K562 (cell line): ENCODE measurements around the gene ELF5. TPM values are rescaled to one million over a fixed set of nuclear protein-coding genes. Genes with fewer than 3 reads are reported as not detected.

Experiments used
- ATAC-seq: fragments of 200-7000 bp; cut with Tn5 transposase; 3 replicates; pipeline ENCODE4 v1.9.1; 2020; ENCODE audit warnings: moderate library complexity
- BruUV-seq: library from RNA; stranded (reverse); fragments of 400-500 nt; replicated peaks from 2 replicates; lab custom pipeline; 2021; lab: Mats Ljungman, UMichigan
- CTCF ChIA-PET: fragments of 300-600 bp; formaldehyde crosslinking; extraction: SDS; loops from one replicate; lab custom pipeline; 2021; ENCODE audit warnings: low intra/inter-chr PET ratio; lab: Yijun Ruan, JAX
- POLR2A ChIA-PET: fragments of 300-600, 350-650 bp; sonication (Branson Sonifier 250); formaldehyde crosslinking; extraction: SDS; loops from one replicate; lab custom pipeline; 2021; ENCODE audit warnings: antibody characterized with exemption, inconsistent platforms; lab: Yijun Ruan, JAX
- DNase-seq, 4 experiments: peaks; one replicate each; pipeline versions ENCODE4 v3.0.0 to v3.0.0-alpha.2; 2011 to 2018; ENCODE audit warnings: low spot score in 3 of 4, mixed read lengths in 3 of 4; ENCODE audit errors: extremely low read depth in 1 of 4
- FAIRE-seq: peaks from 2 replicates; lab custom pipeline; 2011; peaks lifted over from hg19 to GRCh38; lab: Jason Lieb, UNC
- H2AFZ ChIP-seq: 2 replicates; pipeline ENCODE4 v1.6.0; 2011; ENCODE audit warnings: low read depth, low read length, control low read depth, inconsistent platforms
- H3K27ac ChIP-seq: fragments of 200-600 bp; 3 replicates; pipeline ENCODE4 v1.8.0; 2011; ENCODE audit warnings: low read depth, mild to moderate bottlenecking, control low read depth, inconsistent platforms, low read length, moderate library complexity, mixed read lengths; ENCODE audit errors: extremely low read depth
- H3K27me3 ChIP-seq, 2 experiments: fragments of 300-600 bp in 1 of 2; 2 replicates in 1 of 2; 3 replicates in 1 of 2; pipeline versions ENCODE4 v1.6.0 to v1.8.0; 2011; ENCODE audit warnings: inconsistent platforms in 2 of 2, low read length in 2 of 2, mild to moderate bottlenecking in 1 of 2, mixed read lengths in 1 of 2, moderate library complexity in 1 of 2; ENCODE audit not compliant: control insufficient read depth in 2 of 2, insufficient read depth in 2 of 2
- H3K36me3 ChIP-seq: fragments of 300-600 bp; 3 replicates; pipeline ENCODE4 v1.8.0; 2011; ENCODE audit warnings: mild to moderate bottlenecking, low read length, inconsistent platforms; ENCODE audit not compliant: control insufficient read depth, insufficient read depth
- H3K4me1 ChIP-seq, 2 experiments: fragments of 200-600 bp in 1 of 2; replicated peaks in 1 of 2; 2 replicates in 1 of 2; 3 replicates in 1 of 2; pipeline versions ENCODE4 v1.5.1 to v1.8.0; 2011; ENCODE audit warnings: inconsistent platforms in 2 of 2, low read length in 2 of 2, mild to moderate bottlenecking in 1 of 2, mixed read lengths in 1 of 2, moderate library complexity in 1 of 2; ENCODE audit not compliant: control insufficient read depth in 2 of 2, insufficient read depth in 2 of 2
- H3K4me2 ChIP-seq: 2 replicates; pipeline ENCODE4 v1.6.1; 2011; ENCODE audit warnings: low read length, control low read depth, inconsistent platforms, mixed read lengths; ENCODE audit not compliant: insufficient read depth
- H3K4me3 ChIP-seq: fragments of 200-600 bp; sonication (generic), shearing (Covaris generic); 2 replicates; pipeline ENCODE4 v1.5.1; 2016; ENCODE audit warnings: control low read depth, inconsistent platforms
- H3K79me2 ChIP-seq: fragments of 200-600 bp; 3 replicates; pipeline ENCODE4 v1.8.0; 2011; ENCODE audit warnings: low read length, inconsistent platforms; ENCODE audit not compliant: control insufficient read depth, insufficient read depth
- H3K9ac ChIP-seq, 2 experiments: 2 replicates each; pipeline versions ENCODE4 v1.6.0 to v1.6.1; 2011; ENCODE audit warnings: low read depth in 2 of 2, low read length in 2 of 2, control low read depth in 1 of 2, inconsistent platforms in 1 of 2, mild to moderate bottlenecking in 1 of 2, mixed read lengths in 1 of 2; ENCODE audit not compliant: insufficient read depth in 1 of 2
- H3K9me1 ChIP-seq: one replicate; pipeline ENCODE4 v1.6.0; 2011; ENCODE audit warnings: inconsistent platforms, mild to moderate bottlenecking, low read length, moderate library complexity; ENCODE audit not compliant: control insufficient read depth, insufficient read depth
- H3K9me3 ChIP-seq: replicated peaks from 2 replicates; pipeline ENCODE4 v1.5.1; 2011; ENCODE audit warnings: low read depth, low read length, inconsistent platforms; ENCODE audit not compliant: control insufficient read depth, insufficient read depth
- H4K20me1 ChIP-seq: replicated peaks from 2 replicates; pipeline ENCODE4 v1.6.1; 2011; ENCODE audit warnings: low read length, inconsistent platforms, mixed read lengths; ENCODE audit not compliant: control insufficient read depth, insufficient read depth
- CC2D1A ChIP-seq: fragments of 450-650 bp; IDR thresholded peaks from 2 replicates; pipeline ENCODE4 v1.6.1; 2017; ENCODE audit warnings: mild to moderate bottlenecking
- ESRRA ChIP-seq: fragments of 450-650 bp; IDR thresholded peaks from 2 replicates; pipeline ENCODE4 v1.6.1; 2014; ENCODE audit warnings: low read depth, mild to moderate bottlenecking, moderate library complexity, borderline replicate concordance
- FOS ChIP-seq: IDR thresholded peaks from 3 replicates; pipeline ENCODE4 v1.6.1; 2011; ENCODE audit not compliant: insufficient read length; ENCODE audit errors: extremely low read depth
- IRF1 ChIP-seq: sonication (generic); formaldehyde crosslinking; IDR thresholded peaks from 2 replicates; pipeline ENCODE4 v1.8.0; 2022; ENCODE audit warnings: missing genetic modification reagents, mild to moderate bottlenecking, borderline replicate concordance
- KAT8 ChIP-seq: fragments of 450-650 bp; IDR thresholded peaks from 2 replicates; pipeline ENCODE4 v1.6.1; 2016; ENCODE audit warnings: low read depth, mild to moderate bottlenecking
- KHSRP ChIP-seq: fragments of 450-650 bp; IDR thresholded peaks from 2 replicates; pipeline ENCODE4 v1.6.1; 2017
- POLR2A ChIP-seq: fragments of 450-650 bp; conservative IDR thresholded peaks from 2 replicates; pipeline ENCODE4 v1.6.1; 2016
- RBM25 ChIP-seq: fragments of 200-400 bp; formaldehyde crosslinking; IDR thresholded peaks from 2 replicates; pipeline ENCODE4 v1.6.1; 2018; ENCODE audit warnings: low read length, low read depth, moderate library complexity; ENCODE audit not compliant: severe bottlenecking
- RNF2 ChIP-seq: sonication (generic); IDR thresholded peaks from 2 replicates; pipeline ENCODE4 v1.6.1; 2016
- SIN3B ChIP-seq: fragments of 450-650 bp; IDR thresholded peaks from 2 replicates; pipeline ENCODE4 v1.6.1; 2017; ENCODE audit warnings: low read depth, mild to moderate bottlenecking, moderate library complexity
- SMAD4 ChIP-seq: fragments of 250-450 bp; sonication (Bioruptor Pico); conservative IDR thresholded peaks from 2 replicates; pipeline ENCODE4 v1.8.0; 2021; ENCODE audit warnings: inconsistent platforms, mild to moderate bottlenecking, moderate library complexity
- SMARCA5 ChIP-seq: fragments of 450-650 bp; IDR thresholded peaks from 2 replicates; pipeline ENCODE4 v1.6.1; 2016
- SUPT5H ChIP-seq: fragments of 450-650 bp; IDR thresholded peaks from 2 replicates; pipeline ENCODE4 v1.6.1; 2016
- TAL1 ChIP-seq: fragments of 450-650 bp; IDR thresholded peaks from 2 replicates; pipeline ENCODE4 v1.6.1; 2016; ENCODE audit warnings: mild to moderate bottlenecking
- TBP ChIP-seq: optimal IDR thresholded peaks from 2 replicates; pipeline ENCODE3; 2011; ENCODE audit warnings: low read depth, low read length, improper control_type of control experiment
- TCF15 ChIP-seq: fragments of 250-450 bp; sonication (Bioruptor Pico); IDR thresholded peaks from 2 replicates; pipeline ENCODE4 v1.8.0; 2022; ENCODE audit warnings: moderate library complexity, mild to moderate bottlenecking, inconsistent platforms
- XRCC4 ChIP-seq: IDR thresholded peaks from one replicate; pipeline ENCODE4 v1.6.1; 2011; ENCODE audit not compliant: insufficient read depth, insufficient read length; ENCODE audit errors: extremely low read depth
- ZBTB8A ChIP-seq: fragments of 450-650 bp; IDR thresholded peaks from 2 replicates; pipeline ENCODE4 v1.6.1; 2018; ENCODE audit warnings: mild to moderate bottlenecking, moderate library complexity; ENCODE audit not compliant: partially characterized antibody
- ZHX1 ChIP-seq: fragments of 150-350 bp; conservative IDR thresholded peaks from 2 replicates; pipeline ENCODE4 v1.6.1; 2014; ENCODE audit warnings: low read length
- ZNF184 ChIP-seq: sonication (generic); formaldehyde crosslinking; IDR thresholded peaks from 2 replicates; pipeline ENCODE4 v1.5.0; 2020; ENCODE audit warnings: missing genetic modification reagents
- ZNF512 ChIP-seq: IDR thresholded peaks from 2 replicates; pipeline ENCODE4 v1.6.1; 2016; ENCODE audit warnings: missing genetic modification characterization, missing compliant biosample characterization
- WGBS: fragments of 100-300 bp; shearing (Covaris generic); methylation state at CpG from one replicate; pipeline ENCODE4 v1.1.6; 2016; ENCODE audit warnings: low coverage, mixed read lengths; ENCODE audit not compliant: insufficient coverage; ENCODE audit errors: missing lambda C conversion rate; 5-methylcytosine and 5-hydroxymethylcytosine counted together
- in situ Hi-C: fragments of 300-500 bp; cut with MboI; formaldehyde crosslinking; loops from 4 replicates; pipeline ENCODE4 v1.15.0; 2018; ENCODE audit warnings: inconsistent platforms, mixed read lengths
- intact Hi-C: fragments of 100-400 bp; cut with micrococcal nuclease; formaldehyde crosslinking; loops from 2 replicates; pipeline ENCODE4 v1.14.2; 2022
- polyA plus RNA-seq, 8 experiments: library from polyadenylated mRNA; depleted of rRNA in 4 of 8; stranded (reverse) in 5 of 8; unstranded in 3 of 8; fragments of >200 nt; fragmentation: Nextera tagmentation in 2 of 8; fragmentation: Illumina TruSeq in 1 of 8; extraction: Ambion mirVana in 2 of 8; extraction: Trizol in 1 of 8; gene quantifications; 2 replicates each; pipeline versions ENCODE4 v1.2.1 to v1.2.3, GENCODE V29; 2011 to 2014; ENCODE audit warnings: inconsistent platforms in 1 of 8, missing spikeins in 1 of 8
- total RNA-seq, 7 experiments: library from RNA; depleted of rRNA in 6 of 7; stranded (reverse); fragments of >200 nt in 6 of 7; fragmentation: Illumina TruSeq in 2 of 7; extraction: Trizol in 2 of 7; gene quantifications; 2 replicates each; pipeline versions ENCODE4 v1.2.1 to v1.2.3, GENCODE V29; 2011 to 2021; ENCODE audit warnings: low replicate concordance in 1 of 7

ELF5 gene
- total and polyA plus RNA-seq, 9 of the 15 experiments (the other 6 are each of a cell fraction or from before 2014, with no cell fraction given): not detected

- TF ChIP-seq ZHX1 (no peak), ZBTB8A (no peak)
- TF ChIP-seq, all 486 proteins: peak for 0
Observed at GRCh38 chr11:34540870-34541269, 27.3 kb upstream of the ELF5 start (continued).

GRCh38 chr11:34537636-34538035 lies 24.0 kb upstream of the ELF5 start:
- Histone ChIP-seq H3K4me1 (no peaks in the 10 kb centered on the region), H3K9me3 (no peaks in the 10 kb centered on the region), H3K9me1 (no peaks in the 10 kb centered on the region), H3K4me3 (no peak overlapping the region), H3K79me2 (no peaks in the 10 kb centered on the region), H3K9ac (no peak overlapping the region), H4K20me1 (no peaks in the 10 kb centered on the region), H3K27ac (no peak overlapping the region), H3K36me3 (no peaks in the 10 kb centered on the region), H2AFZ (no peak overlapping the region), H3K4me2 (no peak overlapping the region), H3K27me3 (peaks cover 25 to 28% of the 10 kb centered on the region in 2 experiments)
- in situ Hi-C loops: no loop called here
- 0% methylated on average over 1 of the region's 1 CpG for WGBS
- ATAC-seq: no peak
- ChIA-PET POLR2A (interaction anchor here (0.7 to 1.5 kb wide), 3 partner anchors 9 to 297 kb away, joined by 3 to 4 read pairs (median 3); no protein-coding TSS in a partner anchor), CTCF (no interaction called here)
- FAIRE-seq: no peak
- no TSS peak for BruUV-seq
- DNase-seq: no peak
- intact Hi-C loops: no loop called here
- no peak for TF ChIP-seq RNF2
- TF ChIP-seq CC2D1A: no peak
- no peak for TF ChIP-seq TAL1
- TF ChIP-seq ZNF512 (tag): no peak
- no peak for TF ChIP-seq IRF1 (CRISPR knock-in tag)
- no peak for TF ChIP-seq KHSRP
- TF ChIP-seq SMAD4 (CRISPR knock-in tag): no peak
- TF ChIP-seq FOS: no peak
- no peak for TF ChIP-seq XRCC4
- no peak for TF ChIP-seq TBP
- TF ChIP-seq POLR2A: no peak
- no peak for TF ChIP-seq ZNF184 (CRISPR knock-in tag)
- no peak for TF ChIP-seq ESRRA
- TF ChIP-seq TCF15 (CRISPR knock-in tag): no peak
- no peak for TF ChIP-seq RBM25
- TF ChIP-seq SIN3B: no peak
- no peak for TF ChIP-seq SMARCA5
- no peak for TF ChIP-seq SUPT5H
- no peak for TF ChIP-seq KAT8
